ENCODE results near the gene KNOP1.
"Not testable (repeated sequence)": the region's sequence is repeated elsewhere in the genome, so short reads cannot be mapped to it uniquely, and the experiment has no call there.

The KNOP1 gene

DNA sequence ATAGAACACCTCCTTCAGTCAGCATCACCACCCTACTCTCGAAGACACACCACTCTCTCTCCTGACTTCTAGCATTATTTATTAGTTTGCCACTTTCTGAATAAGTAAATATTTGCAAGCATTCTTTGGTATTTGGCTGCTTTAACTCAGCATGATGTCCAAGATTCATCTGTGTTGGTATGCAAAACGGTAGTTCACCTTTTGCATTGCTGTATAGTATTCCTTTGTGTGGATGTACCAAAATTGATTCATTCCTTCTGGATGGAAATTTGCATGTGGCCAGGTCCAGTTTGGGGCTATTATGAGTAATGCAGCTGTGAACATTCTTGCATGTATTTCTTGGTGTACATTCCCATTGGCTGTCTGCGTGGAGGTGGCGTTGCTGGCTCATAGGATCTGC, 32.9 kb downstream of the KNOP1 start:
- H3K4me3 ChIP-seq (ENCODE audit: low read length) = no peak overlapping the region
- DNase-seq (ENCODE audit: low read depth) = no peak
- TF ChIP-seq, protein P1, sequence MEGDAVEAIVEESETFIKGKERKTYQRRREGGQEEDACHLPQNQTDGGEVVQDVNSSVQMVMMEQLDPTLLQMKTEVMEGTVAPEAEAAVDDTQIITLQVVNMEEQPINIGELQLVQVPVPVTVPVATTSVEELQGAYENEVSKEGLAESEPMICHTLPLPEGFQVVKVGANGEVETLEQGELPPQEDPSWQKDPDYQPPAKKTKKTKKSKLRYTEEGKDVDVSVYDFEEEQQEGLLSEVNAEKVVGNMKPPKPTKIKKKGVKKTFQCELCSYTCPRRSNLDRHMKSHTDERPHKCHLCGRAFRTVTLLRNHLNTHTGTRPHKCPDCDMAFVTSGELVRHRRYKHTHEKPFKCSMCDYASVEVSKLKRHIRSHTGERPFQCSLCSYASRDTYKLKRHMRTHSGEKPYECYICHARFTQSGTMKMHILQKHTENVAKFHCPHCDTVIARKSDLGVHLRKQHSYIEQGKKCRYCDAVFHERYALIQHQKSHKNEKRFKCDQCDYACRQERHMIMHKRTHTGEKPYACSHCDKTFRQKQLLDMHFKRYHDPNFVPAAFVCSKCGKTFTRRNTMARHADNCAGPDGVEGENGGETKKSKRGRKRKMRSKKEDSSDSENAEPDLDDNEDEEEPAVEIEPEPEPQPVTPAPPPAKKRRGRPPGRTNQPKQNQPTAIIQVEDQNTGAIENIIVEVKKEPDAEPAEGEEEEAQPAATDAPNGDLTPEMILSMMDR (conservative IDR thresholded peaks at IDR 0.05; ENCODE audit: low read depth, low read length) = no peak

DNA sequence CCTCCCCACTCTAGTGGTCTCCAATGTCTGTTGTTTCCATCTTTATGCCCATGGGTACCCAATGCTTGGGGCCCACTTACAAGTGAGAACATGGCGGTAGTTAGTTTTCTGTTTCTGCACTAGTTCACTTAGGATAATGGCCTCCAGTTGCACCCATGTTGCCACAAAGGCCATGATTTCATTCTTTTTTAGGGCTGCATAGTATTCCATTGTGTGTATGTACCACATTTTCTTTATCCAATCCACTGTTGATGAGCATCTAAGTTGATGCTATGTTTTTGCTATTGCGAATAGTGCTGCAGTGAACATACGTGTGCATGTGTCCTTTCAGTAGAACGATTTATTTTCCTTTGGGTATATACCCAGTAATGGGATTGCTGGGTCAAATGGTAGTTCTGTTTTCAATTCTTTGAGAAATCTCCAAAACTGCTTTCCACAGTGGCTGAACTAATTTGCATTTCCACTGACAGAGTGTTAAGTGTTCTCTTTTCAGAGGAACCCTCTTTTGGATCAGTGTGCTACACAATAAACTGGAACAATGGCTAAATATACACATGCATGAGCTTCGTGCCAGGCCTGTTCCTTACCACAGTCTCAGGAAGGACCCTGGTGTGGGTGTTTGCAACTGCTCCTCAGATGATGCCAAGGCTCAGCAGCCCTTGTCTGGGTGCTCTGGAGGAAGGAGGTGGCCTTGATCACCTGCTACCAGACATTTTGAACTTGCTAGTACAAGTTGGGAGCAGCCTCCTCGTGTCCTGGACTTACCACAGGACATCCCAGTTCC, 34.4 kb downstream of the KNOP1 start:
- DNase-seq (ENCODE audit: low read depth) = no peak
- TF ChIP-seq, protein P1 (conservative IDR thresholded peaks at IDR 0.05; ENCODE audit: low read depth, low read length) = no peak
- no peak overlapping the region for H3K4me3 ChIP-seq (ENCODE audit: low read length)

DNA sequence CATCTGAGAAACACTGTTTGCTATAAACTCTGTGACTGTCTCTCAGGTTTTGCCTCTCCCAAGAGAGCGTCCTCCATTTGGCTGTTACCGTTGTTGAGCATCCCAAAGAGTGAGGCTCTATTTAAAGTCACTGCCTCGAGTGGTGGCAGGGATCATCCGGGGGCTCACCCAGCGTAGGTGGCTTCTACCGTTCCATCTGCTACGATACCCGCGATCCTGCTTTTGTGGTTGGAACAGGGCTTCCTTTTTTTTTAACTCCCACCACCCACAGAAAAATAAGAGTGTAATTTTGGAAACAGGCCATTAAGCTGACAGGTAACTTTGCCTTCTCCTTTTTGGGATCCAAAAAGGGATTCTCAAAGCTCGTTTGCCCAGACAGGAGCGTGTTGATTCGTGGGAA, 36.4 kb downstream of the KNOP1 start:
- no peak for DNase-seq (ENCODE audit: low read depth)
- TF ChIP-seq, protein P1 (conservative IDR thresholded peaks at IDR 0.05; ENCODE audit: low read depth, low read length) = no peak

GRCh38 chr16:19680881-19681340, 37.1 kb downstream of the KNOP1 start:
- no peak for DNase-seq (ENCODE audit: low read depth)
- H3K4me3 ChIP-seq (ENCODE audit: low read length) = no peak overlapping the region
- TF ChIP-seq, protein P1 (conservative IDR thresholded peaks at IDR 0.05; ENCODE audit: low read depth, low read length) = peak; percentile 38

More for the DNA sequence above, 36.4 kb downstream of the KNOP1 start:
- no peak overlapping the region for H3K4me3 ChIP-seq (ENCODE audit: low read length)

GRCh38 chr16:19679281-19679680, 38.7 kb downstream of the KNOP1 start:
- not testable (repeated sequence) for DNase-seq (ENCODE audit: low read depth); H3K4me3 ChIP-seq (ENCODE audit: low read length)

DNA sequence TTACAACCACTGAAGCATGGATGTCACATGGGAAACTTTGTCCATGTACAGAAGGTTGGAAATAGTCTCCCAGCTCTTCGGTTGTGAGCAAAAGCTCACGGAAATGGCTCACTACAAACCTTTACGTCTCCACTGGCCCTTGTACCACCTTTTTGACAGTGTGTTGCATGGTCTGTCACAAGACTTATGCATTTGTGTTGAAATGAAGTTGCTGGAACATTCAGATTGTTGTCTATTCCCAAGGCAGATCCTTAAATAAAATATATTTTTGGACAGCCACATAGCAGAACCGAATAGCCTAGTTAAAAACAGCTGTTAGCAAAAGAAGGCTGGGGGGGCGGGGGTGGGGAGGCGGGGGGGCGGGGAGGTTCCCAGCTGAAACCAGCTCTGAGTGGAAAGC, 39.2 kb downstream of the KNOP1 start:
- no peak overlapping the region for H3K4me3 ChIP-seq (ENCODE audit: low read length)
- TF ChIP-seq, protein P1 (conservative IDR thresholded peaks at IDR 0.05; ENCODE audit: low read depth, low read length) = no peak
- no peak for DNase-seq (ENCODE audit: low read depth)

GRCh38 chr16:19677402-19677801, 40.6 kb downstream of the KNOP1 start:
- DNase-seq (ENCODE audit: low read depth) = no peak
- TF ChIP-seq, protein P1 (conservative IDR thresholded peaks at IDR 0.05; ENCODE audit: low read depth, low read length) = no peak
- no peak overlapping the region for H3K4me3 ChIP-seq (ENCODE audit: low read length)

Measured in retinal pigment epithelial cell (primary cell).